Measurements from ENCODE around the gene DLL4.
A peak's percentile ranks its signal among the peaks of the same experiment; 100 is the strongest.

Gene DLL4

DNA sequence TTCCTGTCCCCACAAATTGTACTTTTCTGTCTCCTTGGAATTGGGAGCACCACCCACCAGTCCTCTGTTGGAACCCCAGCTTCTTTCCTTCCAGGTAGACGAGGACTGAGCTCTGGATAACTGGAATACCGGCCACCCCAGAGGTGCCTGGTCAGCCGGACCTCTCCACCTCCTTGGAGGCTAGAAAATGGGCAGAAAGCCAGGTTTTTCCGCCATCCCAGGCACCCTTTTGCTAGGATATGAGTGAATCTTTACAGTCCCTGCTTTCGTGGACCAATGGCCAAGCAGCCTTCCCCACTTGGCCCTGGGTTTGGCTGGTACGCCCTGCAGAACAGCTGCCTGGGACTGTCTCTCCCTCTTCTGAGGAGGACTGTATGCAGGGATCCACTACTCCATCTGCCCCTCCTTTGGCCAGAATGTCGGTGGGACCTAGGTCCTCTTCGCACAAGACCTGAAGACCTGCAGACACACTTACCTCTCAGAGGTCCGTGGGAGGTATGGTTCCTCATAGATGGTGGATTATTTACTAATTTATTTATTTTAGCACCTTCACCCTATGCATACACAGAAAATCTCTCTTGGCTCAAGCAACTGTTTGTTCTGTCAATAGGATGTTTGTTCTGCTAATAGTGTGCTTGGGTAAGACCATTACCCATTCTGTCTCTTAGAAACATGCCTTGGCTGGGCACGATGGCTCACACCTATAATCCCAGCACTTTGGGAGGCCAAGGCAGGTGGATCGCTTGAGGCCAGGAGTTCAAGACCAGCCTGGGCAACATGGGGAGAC is 15.6 kb downstream of the DLL4 start:
- TF ChIP-seq, protein P1, sequence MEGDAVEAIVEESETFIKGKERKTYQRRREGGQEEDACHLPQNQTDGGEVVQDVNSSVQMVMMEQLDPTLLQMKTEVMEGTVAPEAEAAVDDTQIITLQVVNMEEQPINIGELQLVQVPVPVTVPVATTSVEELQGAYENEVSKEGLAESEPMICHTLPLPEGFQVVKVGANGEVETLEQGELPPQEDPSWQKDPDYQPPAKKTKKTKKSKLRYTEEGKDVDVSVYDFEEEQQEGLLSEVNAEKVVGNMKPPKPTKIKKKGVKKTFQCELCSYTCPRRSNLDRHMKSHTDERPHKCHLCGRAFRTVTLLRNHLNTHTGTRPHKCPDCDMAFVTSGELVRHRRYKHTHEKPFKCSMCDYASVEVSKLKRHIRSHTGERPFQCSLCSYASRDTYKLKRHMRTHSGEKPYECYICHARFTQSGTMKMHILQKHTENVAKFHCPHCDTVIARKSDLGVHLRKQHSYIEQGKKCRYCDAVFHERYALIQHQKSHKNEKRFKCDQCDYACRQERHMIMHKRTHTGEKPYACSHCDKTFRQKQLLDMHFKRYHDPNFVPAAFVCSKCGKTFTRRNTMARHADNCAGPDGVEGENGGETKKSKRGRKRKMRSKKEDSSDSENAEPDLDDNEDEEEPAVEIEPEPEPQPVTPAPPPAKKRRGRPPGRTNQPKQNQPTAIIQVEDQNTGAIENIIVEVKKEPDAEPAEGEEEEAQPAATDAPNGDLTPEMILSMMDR (IDR thresholded peaks at IDR 0.05; ENCODE audit: low read depth, low read length) = no peak
- no peaks in the 10 kb centered on the region for H3K36me3 ChIP-seq
- H3K9me3 ChIP-seq (ENCODE audit: severe bottlenecking) = no peaks in the 10 kb centered on the region
- no peak overlapping the region for H3K4me3 ChIP-seq (ENCODE audit: low read depth, low read length)
- H3K27me3 ChIP-seq (ENCODE audit: insufficient read depth, low read depth, severe bottlenecking) = no peaks in the 10 kb centered on the region
- H3K27ac ChIP-seq = no peak overlapping the region
- no peak for DNase-seq

DNA sequence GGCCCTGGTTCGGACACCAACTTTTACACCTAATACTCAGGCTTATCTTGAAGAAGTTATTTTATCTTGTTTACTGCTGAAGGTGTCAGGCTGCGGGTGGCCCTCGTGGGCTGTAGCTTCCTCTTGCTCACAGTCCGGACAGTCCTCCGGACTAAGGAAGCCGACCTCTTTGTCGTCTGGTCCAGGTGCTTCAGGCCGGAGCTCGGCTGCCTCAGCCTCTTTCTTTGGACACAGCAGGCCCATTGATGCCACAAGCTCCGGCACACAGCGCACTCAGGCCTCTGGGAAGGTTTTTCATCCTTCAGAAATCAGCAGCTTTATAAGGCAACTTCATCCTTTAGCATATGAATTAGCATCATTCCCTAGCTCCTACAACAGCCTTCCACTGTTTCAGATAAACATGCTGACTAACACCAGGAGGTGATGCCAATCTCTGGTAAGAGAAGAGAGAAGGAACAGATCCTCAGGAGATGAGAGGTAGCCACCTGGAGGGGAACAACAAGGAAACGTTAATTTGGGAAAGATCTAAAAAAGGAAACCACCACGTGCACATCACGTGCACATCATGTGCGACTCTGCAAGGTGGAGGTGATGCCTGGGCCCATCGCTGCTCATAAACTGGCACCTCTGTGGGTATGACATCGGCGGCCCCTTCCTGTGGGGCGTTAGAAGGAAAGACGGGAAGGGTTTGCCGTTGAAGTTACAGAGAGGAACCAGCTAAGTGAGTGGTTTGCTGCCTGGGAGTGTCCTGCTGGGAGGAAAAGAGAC is 19.8 kb downstream of the DLL4 start:
- DNase-seq = no peak
- TF ChIP-seq, protein P1 (IDR thresholded peaks at IDR 0.05; ENCODE audit: low read depth, low read length) = no peak
- H3K4me3 ChIP-seq (ENCODE audit: low read depth, low read length) = no peak overlapping the region
- H3K27ac ChIP-seq = no peak overlapping the region
- no peaks in the 10 kb centered on the region for H3K27me3 ChIP-seq (ENCODE audit: insufficient read depth, low read depth, severe bottlenecking)
- H3K36me3 ChIP-seq = no peaks in the 10 kb centered on the region
- no peaks in the 10 kb centered on the region for H3K9me3 ChIP-seq (ENCODE audit: severe bottlenecking)

DNA sequence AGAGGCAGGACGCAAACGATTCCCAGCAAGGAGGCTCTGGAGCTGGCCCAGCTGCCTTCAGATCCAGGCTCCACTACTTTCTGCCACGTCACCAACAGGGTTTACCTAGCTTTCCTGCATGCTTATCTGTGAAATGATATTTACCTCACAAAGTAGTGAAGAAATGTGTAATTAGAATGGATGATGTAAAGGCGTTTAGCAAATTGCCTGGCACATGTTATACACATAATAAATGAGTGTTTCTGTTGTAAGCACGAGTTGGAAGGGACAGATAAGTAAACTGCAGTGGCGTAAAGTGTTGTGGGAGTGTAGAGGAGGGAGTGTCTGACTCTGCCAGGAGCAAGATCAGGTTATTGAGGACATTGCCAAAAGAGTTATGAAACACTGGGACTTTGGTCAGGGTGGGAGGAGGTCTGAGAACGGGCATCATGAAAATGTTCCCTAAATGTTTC is 20.6 kb downstream of the DLL4 start:
- Histone ChIP-seq H3K4me3 (ENCODE audit: low read depth, low read length) (no peak overlapping the region), H3K9me3 (ENCODE audit: severe bottlenecking) (no peaks in the 10 kb centered on the region), H3K27me3 (ENCODE audit: insufficient read depth, low read depth, severe bottlenecking) (no peaks in the 10 kb centered on the region), H3K27ac (no peak overlapping the region), H3K36me3 (no peaks in the 10 kb centered on the region)
- TF ChIP-seq, protein P1 (IDR thresholded peaks at IDR 0.05; ENCODE audit: low read depth, low read length) = no peak
- no peak for DNase-seq

DNA sequence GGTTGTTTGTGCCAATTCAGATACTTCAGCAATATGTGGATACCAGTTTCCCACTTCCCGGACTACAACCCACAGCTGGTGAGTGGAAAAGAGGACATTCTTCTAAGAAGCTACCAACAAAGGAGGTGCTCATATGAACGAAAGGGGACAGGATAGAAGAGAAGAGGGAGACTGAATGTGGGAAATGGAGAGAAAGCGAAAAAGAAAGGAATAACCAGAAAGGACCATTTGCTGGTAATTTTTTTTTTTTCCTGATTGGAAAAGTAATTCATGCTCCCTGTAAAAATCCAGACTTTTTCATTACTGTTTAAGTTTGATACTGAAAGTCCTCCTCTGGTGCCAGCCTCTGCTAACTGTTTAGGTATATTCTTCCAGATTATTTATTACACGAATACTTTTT is 22.6 kb downstream of the DLL4 start:
- Histone ChIP-seq H3K9me3 (ENCODE audit: severe bottlenecking) (no peaks in the 10 kb centered on the region), H3K27ac (no peak overlapping the region), H3K4me3 (ENCODE audit: low read depth, low read length) (no peak overlapping the region), H3K27me3 (ENCODE audit: insufficient read depth, low read depth, severe bottlenecking) (no peaks in the 10 kb centered on the region), H3K36me3 (no peaks in the 10 kb centered on the region)
- DNase-seq = no peak
- TF ChIP-seq, protein P1 (IDR thresholded peaks at IDR 0.05; ENCODE audit: low read depth, low read length) = no peak

DNA sequence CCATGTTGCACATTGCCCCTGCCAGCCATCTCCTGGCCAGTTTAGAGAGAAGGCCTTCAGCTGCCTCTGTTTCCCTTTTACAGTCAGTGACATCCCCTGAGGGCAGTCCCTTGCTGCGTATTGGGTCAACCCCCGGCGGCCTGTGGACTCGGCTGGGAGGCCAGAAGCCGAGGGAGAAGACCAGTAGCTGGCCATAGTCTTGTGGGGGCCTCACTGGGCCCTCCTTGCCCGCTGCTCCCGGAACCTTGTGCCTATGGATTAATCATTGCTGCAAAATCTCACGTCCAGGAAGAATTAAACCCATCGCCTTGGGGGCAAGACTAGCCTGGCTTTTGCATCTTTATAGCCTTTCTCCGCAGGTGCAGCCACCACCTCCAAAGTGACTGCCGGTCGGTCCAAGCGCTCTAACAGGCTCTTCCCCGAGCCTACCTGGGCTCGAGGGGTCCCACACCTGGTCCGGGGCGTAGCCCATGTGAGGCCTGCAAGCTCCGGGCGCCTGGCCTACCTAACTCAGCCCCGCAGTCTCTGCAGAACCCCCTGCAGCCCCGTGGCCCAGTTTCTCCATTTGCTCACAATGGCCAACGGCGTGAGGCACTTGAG is 23.3 kb downstream of the DLL4 start:
- TF ChIP-seq, protein P1 (IDR thresholded peaks at IDR 0.05; ENCODE audit: low read depth, low read length) = no peak

More for the DNA sequence above, 23.3 kb downstream of the DLL4 start:
- Histone ChIP-seq H3K36me3 (no peaks in the 10 kb centered on the region), H3K4me3 (ENCODE audit: low read depth, low read length) (peak overlapping the region; percentile 63), H3K27me3 (ENCODE audit: insufficient read depth, low read depth, severe bottlenecking) (no peaks in the 10 kb centered on the region), H3K9me3 (ENCODE audit: severe bottlenecking) (no peaks in the 10 kb centered on the region), H3K27ac (peak overlapping the region; percentile 95)
- no peak for DNase-seq

Measured in WERI-Rb-1 (cell line).